DND-41 (cell line): ENCODE measurements around the gene GPD1.

Experiments
- ATAC-seq: fragments of 200-7000 bp; cut with Tn5 transposase; 3 replicates; pipeline ENCODE4 v1.9.1; 2021; ENCODE audit warnings: low read depth; ENCODE audit not compliant: insufficient read depth
- DNase-seq: peaks from one replicate; pipeline ENCODE4 v3.0.0-alpha.2; 2020
- H2AFZ ChIP-seq: 2 replicates; pipeline ENCODE4 v1.6.0; 2012; ENCODE audit warnings: low read depth, low read length
- H3K27ac ChIP-seq: 2 replicates; pipeline ENCODE4 v1.5.1; 2012; ENCODE audit warnings: low read length, inconsistent platforms
- H3K27me3 ChIP-seq: fragments of 200-600 bp; sonication (generic); 2 replicates; pipeline ENCODE4 v1.6.0; 2012; ENCODE audit warnings: low read length, mild to moderate bottlenecking, inconsistent platforms; ENCODE audit not compliant: insufficient read depth, poor library complexity
- H3K36me3 ChIP-seq: 2 replicates; pipeline ENCODE4 v1.5.1; 2012; ENCODE audit warnings: low read length, inconsistent platforms; ENCODE audit not compliant: insufficient read depth
- H3K4me1 ChIP-seq: 2 replicates; pipeline ENCODE4 v1.5.1; 2012; ENCODE audit warnings: mild to moderate bottlenecking, low read length; ENCODE audit not compliant: insufficient read depth
- H3K4me2 ChIP-seq: 2 replicates; pipeline ENCODE4 v1.6.0; 2012; ENCODE audit warnings: mild to moderate bottlenecking, moderate library complexity, low read length, inconsistent platforms; ENCODE audit not compliant: insufficient read depth
- H3K4me3 ChIP-seq, 2 experiments: fragments of 200-600 bp in 1 of 2; shearing (Covaris generic) in 1 of 2; 2 replicates each; pipeline ENCODE4 v1.5.1; 2012 to 2016; ENCODE audit warnings: inconsistent platforms in 2 of 2, low read length in 2 of 2, mild to moderate bottlenecking in 2 of 2, low read depth in 1 of 2, moderate library complexity in 1 of 2
- H3K79me2 ChIP-seq: 2 replicates; pipeline ENCODE4 v1.6.0; 2012; ENCODE audit warnings: low read length, inconsistent platforms; ENCODE audit not compliant: insufficient read depth
- H3K9ac ChIP-seq: 2 replicates; pipeline ENCODE4 v1.6.0; 2012; ENCODE audit warnings: low read depth, mild to moderate bottlenecking, inconsistent platforms, low read length, moderate library complexity
- H3K9me3 ChIP-seq: 2 replicates; pipeline ENCODE4 v1.5.1; 2012; ENCODE audit warnings: low read length, moderate library complexity, mild to moderate bottlenecking, inconsistent platforms; ENCODE audit not compliant: insufficient read depth, severe bottlenecking
- H4K20me1 ChIP-seq: 2 replicates; pipeline ENCODE4 v1.6.0; 2012; ENCODE audit warnings: low read length; ENCODE audit not compliant: insufficient read depth
- CTCF ChIP-seq: IDR thresholded peaks from 2 replicates; pipeline ENCODE4 v1.5.1; 2012; ENCODE audit warnings: borderline replicate concordance, low read length, moderate library complexity, mild to moderate bottlenecking; ENCODE audit not compliant: poor library complexity, severe bottlenecking; ENCODE audit errors: extremely low read depth
- EZH2 ChIP-seq: IDR thresholded peaks from 3 replicates; pipeline ENCODE4 v1.6.1; 2012; ENCODE audit warnings: borderline replicate concordance, low read depth, mild to moderate bottlenecking, moderate library complexity, low read length, inconsistent platforms; ENCODE audit not compliant: severe bottlenecking

Gene GPD1

GRCh38 chr12:50077099-50077498 lies 26.7 kb upstream of the GPD1 start:
- H3K4me1 ChIP-seq: peaks cover 7% of the 10 kb centered on the region
- H3K4me3 ChIP-seq: no peak overlapping the region
- TF ChIP-seq EZH2 (no peak), CTCF (no peak)
- H3K4me2 ChIP-seq: no peak overlapping the region
- H3K9me3 ChIP-seq: no peaks in the 10 kb centered on the region
- H3K79me2 ChIP-seq: no peaks in the 10 kb centered on the region
- no peak overlapping the region for H3K9ac ChIP-seq
- H2AFZ ChIP-seq: no peak overlapping the region
- H4K20me1 ChIP-seq: no peaks in the 10 kb centered on the region
- no peaks in the 10 kb centered on the region for H3K27me3 ChIP-seq
- no peak overlapping the region for H3K27ac ChIP-seq
- H3K36me3 ChIP-seq: no peaks in the 10 kb centered on the region
- no peak for DNase-seq
- no peak for ATAC-seq

GRCh38 chr12:50078281-50078680 lies 25.5 kb upstream of the GPD1 start:
- TF ChIP-seq CTCF: no peak
- TF ChIP-seq EZH2: no peak
- Histone ChIP-seq H3K4me2 (no peak overlapping the region), H2AFZ (no peak overlapping the region), H3K9ac (no peak overlapping the region), H3K4me3 (no peak overlapping the region), H3K27me3 (no peaks in the 10 kb centered on the region), H3K27ac (no peak overlapping the region), H3K9me3 (no peaks in the 10 kb centered on the region), H4K20me1 (no peaks in the 10 kb centered on the region), H3K79me2 (no peaks in the 10 kb centered on the region), H3K4me1 (peaks cover 9% of the 10 kb centered on the region), H3K36me3 (no peaks in the 10 kb centered on the region)
- DNase-seq (no peak), ATAC-seq (no peak)

- Histone ChIP-seq H3K4me3 (no peak overlapping the region), H3K27ac (no peak overlapping the region), H3K4me1 (peaks cover 21% of the 10 kb centered on the region), H3K36me3 (no peaks in the 10 kb centered on the region), H3K4me2 (no peak overlapping the region), H3K9me3 (no peaks in the 10 kb centered on the region), H3K27me3 (no peaks in the 10 kb centered on the region), H4K20me1 (no peaks in the 10 kb centered on the region), H2AFZ (no peak overlapping the region), H3K9ac (no peak overlapping the region), H3K79me2 (peaks cover 11% of the 10 kb centered on the region)
- no peak for ATAC-seq
- no peak for DNase-seq
- TF ChIP-seq CTCF: no peak
- no peak for TF ChIP-seq EZH2
Observed at GRCh38 chr12:50079771-50080170, 24.0 kb upstream of the GPD1 start.

- peaks cover 4% of the 10 kb centered on the region; the same call in 1 of the 2 replicates for H3K36me3 ChIP-seq
- H3K27ac ChIP-seq: no peak overlapping the region
- H3K27me3 ChIP-seq: no peaks in the 10 kb centered on the region
- ATAC-seq (no peak), DNase-seq (no peak)
- no peak overlapping the region for H2AFZ ChIP-seq
- H3K9me3 ChIP-seq: no peaks in the 10 kb centered on the region
- H3K9ac ChIP-seq: no peak overlapping the region
- H4K20me1 ChIP-seq: peaks cover 7% of the 10 kb centered on the region
- H3K4me2 ChIP-seq: no peak overlapping the region
- peaks cover 22% of the 10 kb centered on the region for H3K4me1 ChIP-seq
- no peak for TF ChIP-seq CTCF
- no peak for TF ChIP-seq EZH2
- H3K4me3 ChIP-seq: no peak overlapping the region
- peaks cover 20% of the 10 kb centered on the region for H3K79me2 ChIP-seq
Observed at GRCh38 chr12:50081096-50081808, 22.6 kb upstream of the GPD1 start.
